Measurements from ENCODE around the gene CBX6. TPM values are rescaled to one million over a fixed set of nuclear protein-coding genes. Genes with fewer than 3 reads are reported as not detected.

Gene CBX6
- total RNA-seq, 1 experiment from 2014 or later, result 55.9 TPM

DNA sequence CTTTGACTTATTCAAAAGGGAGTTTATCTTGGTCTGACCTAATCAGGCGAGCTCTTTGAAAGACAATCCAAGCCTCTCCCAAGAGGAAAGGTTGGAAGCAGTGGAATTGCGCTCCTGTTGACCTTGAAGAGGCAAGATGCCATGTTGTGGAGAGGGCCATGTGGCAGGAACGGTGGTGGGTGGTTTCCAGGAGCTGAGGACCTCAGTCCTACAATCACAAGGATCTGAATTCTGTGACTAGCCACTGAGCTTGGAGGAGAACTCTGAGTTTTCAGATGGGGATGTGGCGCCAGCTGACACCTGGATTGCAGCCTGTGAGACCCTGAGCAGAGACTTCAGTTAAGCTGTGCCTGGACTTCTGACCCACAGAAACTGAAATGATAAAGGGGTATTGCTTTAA is 6.0 kb upstream of the CBX6 start:
- Histone ChIP-seq H3K9me3 (no peaks in the 10 kb centered on the region), H3K4me1 (peaks cover 10% of the 10 kb centered on the region), H3K4me3 (ENCODE audit: low read depth, low read length) (no peak overlapping the region), H3K27me3 (replicated peaks; ENCODE audit: control insufficient read depth, insufficient read depth, low read length) (no peaks in the 10 kb centered on the region), H3K36me3 (ENCODE audit: control insufficient read depth, insufficient read depth, low read length) (no peaks in the 10 kb centered on the region)
- intact Hi-C loops (cut with micrococcal nuclease; ENCODE audit: unreplicated experiment), result no loop called here
- POLR2A ChIA-PET, result no interaction called here
- no peaks in the 10 kb centered on the region for H3K27me3 Mint-ChIP-seq (ENCODE audit: insufficient read depth, unreplicated experiment)
- CTCF ChIA-PET, result no interaction called here
- no TSS peak for BruUV-seq (replicated peaks)
- H3K9me3 Mint-ChIP-seq (ENCODE audit: unreplicated experiment), result no peaks in the 10 kb centered on the region
- H3K27ac Mint-ChIP-seq (ENCODE audit: unreplicated experiment), result no peak overlapping the region
- H3K4me3 Mint-ChIP-seq (ENCODE audit: unreplicated experiment), result no peak overlapping the region
- DNase-seq, result no peak
- TF ChIP-seq, protein P1, sequence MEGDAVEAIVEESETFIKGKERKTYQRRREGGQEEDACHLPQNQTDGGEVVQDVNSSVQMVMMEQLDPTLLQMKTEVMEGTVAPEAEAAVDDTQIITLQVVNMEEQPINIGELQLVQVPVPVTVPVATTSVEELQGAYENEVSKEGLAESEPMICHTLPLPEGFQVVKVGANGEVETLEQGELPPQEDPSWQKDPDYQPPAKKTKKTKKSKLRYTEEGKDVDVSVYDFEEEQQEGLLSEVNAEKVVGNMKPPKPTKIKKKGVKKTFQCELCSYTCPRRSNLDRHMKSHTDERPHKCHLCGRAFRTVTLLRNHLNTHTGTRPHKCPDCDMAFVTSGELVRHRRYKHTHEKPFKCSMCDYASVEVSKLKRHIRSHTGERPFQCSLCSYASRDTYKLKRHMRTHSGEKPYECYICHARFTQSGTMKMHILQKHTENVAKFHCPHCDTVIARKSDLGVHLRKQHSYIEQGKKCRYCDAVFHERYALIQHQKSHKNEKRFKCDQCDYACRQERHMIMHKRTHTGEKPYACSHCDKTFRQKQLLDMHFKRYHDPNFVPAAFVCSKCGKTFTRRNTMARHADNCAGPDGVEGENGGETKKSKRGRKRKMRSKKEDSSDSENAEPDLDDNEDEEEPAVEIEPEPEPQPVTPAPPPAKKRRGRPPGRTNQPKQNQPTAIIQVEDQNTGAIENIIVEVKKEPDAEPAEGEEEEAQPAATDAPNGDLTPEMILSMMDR (IDR thresholded peaks at IDR 0.05; ENCODE audit: insufficient read depth in 1 of 2, low read depth in 1 of 2, low read length in 1 of 2, severe bottlenecking in 1 of 2, unreplicated experiment in 1 of 2), result no peak
- H3K36me3 Mint-ChIP-seq (ENCODE audit: insufficient read depth, unreplicated experiment), result no peaks in the 10 kb centered on the region
- peaks cover 23% of the 10 kb centered on the region for H3K4me1 Mint-ChIP-seq (ENCODE audit: low read depth, unreplicated experiment)

DNA sequence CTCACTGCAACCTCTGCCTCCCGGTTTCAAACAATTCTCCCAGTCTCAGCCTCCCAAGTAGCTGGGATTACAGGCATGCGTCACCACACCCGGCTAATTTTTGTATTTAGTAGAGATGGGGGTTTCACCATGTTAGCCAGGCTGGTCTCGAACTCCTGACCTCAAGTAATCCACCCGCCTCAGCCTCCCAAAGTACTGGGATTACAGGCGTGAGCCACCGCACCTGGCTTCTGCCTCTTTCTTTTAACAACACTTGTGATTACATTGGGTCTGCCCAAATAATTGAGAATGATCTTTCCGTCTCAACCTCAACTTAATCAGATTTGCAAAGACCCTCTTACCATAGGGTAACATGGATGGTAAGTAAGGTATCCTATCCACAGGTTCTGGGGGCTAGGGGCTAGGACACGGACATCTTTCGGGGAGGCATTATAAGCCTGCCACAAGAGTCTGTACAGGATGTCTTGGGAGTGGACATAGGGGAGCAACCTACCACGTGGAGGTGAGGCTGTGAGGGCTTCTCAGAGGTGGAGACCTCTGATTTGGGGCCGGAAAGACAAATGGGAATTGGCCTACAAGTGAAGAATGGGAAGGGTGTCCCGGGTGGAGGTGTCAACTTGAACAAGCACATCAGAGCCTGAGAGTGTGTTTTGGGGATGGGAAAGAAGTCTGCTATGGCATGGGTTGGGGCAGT is 2.7 kb upstream of the CBX6 start:
- H3K27me3 Mint-ChIP-seq (ENCODE audit: insufficient read depth, unreplicated experiment), result no peaks in the 10 kb centered on the region
- peak overlapping the region; percentile 90 for H3K27ac Mint-ChIP-seq (ENCODE audit: unreplicated experiment)

DNA sequence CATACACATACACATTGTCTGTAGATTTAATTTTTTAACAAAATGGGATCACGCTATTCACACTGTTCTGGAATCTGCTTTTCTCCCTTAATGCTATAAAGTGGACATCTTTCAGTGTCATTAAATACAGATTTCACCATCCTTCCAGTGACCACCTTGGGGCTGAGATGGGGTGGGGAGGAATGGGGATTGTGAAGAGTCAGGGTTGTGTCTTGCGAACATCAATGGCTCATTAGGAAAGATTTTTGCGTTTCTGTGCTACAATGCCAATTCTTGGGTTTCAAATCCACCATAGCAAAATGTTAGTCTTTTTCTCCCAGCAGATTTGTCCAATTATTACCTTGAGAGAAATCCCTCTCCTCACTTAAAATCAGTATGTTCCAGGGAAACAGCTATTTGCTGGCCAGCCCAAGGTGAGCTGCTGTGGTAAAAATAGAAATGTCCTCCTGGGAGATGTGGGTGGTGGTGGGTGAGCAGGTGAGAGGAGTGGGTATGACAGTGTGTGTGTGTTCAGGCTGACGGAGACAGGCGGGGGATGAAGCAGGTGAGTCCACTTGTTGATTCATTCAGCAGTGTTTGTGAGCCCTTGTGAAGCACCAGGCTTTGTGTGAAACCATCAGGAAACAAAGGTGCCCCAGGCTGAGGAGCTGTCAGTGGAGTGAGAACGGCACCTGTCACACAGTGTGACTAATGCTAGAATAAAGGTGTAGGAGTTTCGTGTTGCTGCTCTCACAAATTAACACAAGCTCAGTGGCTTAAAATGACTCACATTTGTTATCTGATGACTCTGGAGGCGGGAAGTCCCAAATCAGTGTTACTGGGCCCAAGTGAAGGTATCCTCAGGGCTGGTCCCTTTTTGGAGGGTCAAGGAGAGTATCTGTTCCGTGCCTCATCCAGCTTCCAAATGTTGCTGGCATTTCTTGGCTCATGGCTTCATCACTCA is 1.7 kb upstream of the CBX6 start:
- no peaks in the 10 kb centered on the region for H3K27me3 Mint-ChIP-seq (ENCODE audit: insufficient read depth, unreplicated experiment)
- no peaks in the 10 kb centered on the region for H3K9me3 Mint-ChIP-seq (ENCODE audit: unreplicated experiment)
- H3K4me3 ChIP-seq (ENCODE audit: low read depth, low read length), result peak overlapping the region; percentile 53
- no peak for DNase-seq
- no peaks in the 10 kb centered on the region for H3K9me3 ChIP-seq
- TF ChIP-seq, protein P1 (IDR thresholded peaks at IDR 0.05; ENCODE audit: insufficient read depth in 1 of 2, low read depth in 1 of 2, low read length in 1 of 2, severe bottlenecking in 1 of 2, unreplicated experiment in 1 of 2), result no peak
- peak overlapping the region; percentile 90 for H3K27ac Mint-ChIP-seq (ENCODE audit: unreplicated experiment)
- peaks cover 3% of the 10 kb centered on the region; the same call in 1 of the 2 replicates for H3K36me3 ChIP-seq (ENCODE audit: control insufficient read depth, insufficient read depth, low read length)
- peak overlapping the region; percentile 82 for H3K4me3 Mint-ChIP-seq (ENCODE audit: unreplicated experiment)
- ChIA-PET CTCF (no interaction called here), POLR2A (no interaction called here)
- peaks cover 26% of the 10 kb centered on the region for H3K4me1 Mint-ChIP-seq (ENCODE audit: low read depth, unreplicated experiment)
- no TSS peak for BruUV-seq (replicated peaks)
- H3K4me1 ChIP-seq, result peaks cover 15% of the 10 kb centered on the region
- intact Hi-C loops (cut with micrococcal nuclease; ENCODE audit: unreplicated experiment), result loop anchor here (5.0 kb wide), 1 partner anchor 109 kb away; the partner anchor contains the start of gene APOBEC3B
- peaks cover 25% of the 10 kb centered on the region for H3K36me3 Mint-ChIP-seq (ENCODE audit: insufficient read depth, unreplicated experiment)
- no peaks in the 10 kb centered on the region for H3K27me3 ChIP-seq (replicated peaks; ENCODE audit: control insufficient read depth, insufficient read depth, low read length)

More for the DNA sequence above, 2.7 kb upstream of the CBX6 start:
- Histone ChIP-seq H3K4me1 (peaks cover 15% of the 10 kb centered on the region), H3K36me3 (ENCODE audit: control insufficient read depth, insufficient read depth, low read length) (0 out of 2 replicates have a peak, but pooled peaks cover 2% of the 10 kb centered on the region), H3K27me3 (replicated peaks; ENCODE audit: control insufficient read depth, insufficient read depth, low read length) (no peaks in the 10 kb centered on the region), H3K9me3 (no peaks in the 10 kb centered on the region), H3K4me3 (ENCODE audit: low read depth, low read length) (no peak overlapping the region)
- POLR2A ChIA-PET, result no interaction called here
- DNase-seq, result no peak
- H3K9me3 Mint-ChIP-seq (ENCODE audit: unreplicated experiment), result no peaks in the 10 kb centered on the region
- no TSS peak for BruUV-seq (replicated peaks)
- TF ChIP-seq, protein P1 (IDR thresholded peaks at IDR 0.05; ENCODE audit: insufficient read depth in 1 of 2, low read depth in 1 of 2, low read length in 1 of 2, severe bottlenecking in 1 of 2, unreplicated experiment in 1 of 2), result no peak
- peak overlapping the region; percentile 82 for H3K4me3 Mint-ChIP-seq (ENCODE audit: unreplicated experiment)
- peaks cover 16% of the 10 kb centered on the region for H3K36me3 Mint-ChIP-seq (ENCODE audit: insufficient read depth, unreplicated experiment)
- intact Hi-C loops (cut with micrococcal nuclease; ENCODE audit: unreplicated experiment), result loop anchor here (5.0 kb wide), 1 partner anchor 108 kb away; the partner anchor contains the start of gene APOBEC3B
- peaks cover 26% of the 10 kb centered on the region for H3K4me1 Mint-ChIP-seq (ENCODE audit: low read depth, unreplicated experiment)
- CTCF ChIA-PET, result no interaction called here
